Measurements from ENCODE around the gene EVI5.

The EVI5 gene

GRCh38 chr1:92784639-92785500, at the start of gene EVI5:
EVI5 (minus strand) TSS chr1:92785108; CDS start chr1:92736546, 48,562 bp downstream.
- peak; percentile 40 to 61 (median 46) for DNase-seq

GRCh38 chr1:92834617-92835016, 49.7 kb upstream of the EVI5 start:
- DNase-seq: no peak

GRCh38 chr1:92833840-92834239, 48.9 kb upstream of the EVI5 start:
- no peak for DNase-seq

GRCh38 chr1:92832537-92833114, 47.7 kb upstream of the EVI5 start:
- no peak for DNase-seq

GRCh38 chr1:92831762-92832536, 47.0 kb upstream of the EVI5 start, which contains the start of gene RPL5:
RPL5 (plus strand) TSS chr1:92832040; CDS start chr1:92832115, 75 bp downstream.
- peak; percentile 94 to 98 (median 95) for DNase-seq

GRCh38 chr1:92831368-92831761, 46.5 kb upstream of the EVI5 start:
- DNase-seq: no peak

GRCh38 chr1:92826792-92827191, 41.9 kb upstream of the EVI5 start:
- DNase-seq: no peak

- no peak for DNase-seq
Measured at GRCh38 chr1:92822879-92823278, 38.0 kb upstream of the EVI5 start.

GRCh38 chr1:92820551-92820950, 35.6 kb upstream of the EVI5 start:
- DNase-seq: no peak

GRCh38 chr1:92820024-92820423, 35.1 kb upstream of the EVI5 start:
- no peak for DNase-seq

- peak in 3 of 6 experiments; percentile 3 to 20 (median 7) for DNase-seq
Measured at GRCh38 chr1:92817986-92818764, 33.3 kb upstream of the EVI5 start.

GRCh38 chr1:92817137-92817697, 32.3 kb upstream of the EVI5 start:
- no peak for DNase-seq

GRCh38 chr1:92816732-92817131, 31.8 kb upstream of the EVI5 start:
- DNase-seq: no peak

GRCh38 chr1:92808381-92808780, 23.5 kb upstream of the EVI5 start:
- DNase-seq: no peak

GRCh38 chr1:92805216-92805615, 20.3 kb upstream of the EVI5 start:
- DNase-seq: no peak

GRCh38 chr1:92804721-92805201, 19.9 kb upstream of the EVI5 start:
- peak in 2 of 6 experiments; percentile 4 to 13 for DNase-seq

- no peak for DNase-seq
Measured at GRCh38 chr1:92803140-92803887, 18.4 kb upstream of the EVI5 start.

- no peak for DNase-seq
Measured at GRCh38 chr1:92797961-92798360, 13.1 kb upstream of the EVI5 start.

- DNase-seq: no peak
Measured at GRCh38 chr1:92797297-92797696, 12.4 kb upstream of the EVI5 start.

- no peak for DNase-seq
Measured at GRCh38 chr1:92795166-92795565, 10.3 kb upstream of the EVI5 start.

GRCh38 chr1:92792340-92792782, 7.5 kb upstream of the EVI5 start:
- no peak for DNase-seq
